Hepatocyte (in vitro differentiated cells): ENCODE data around the gene SHBG. TPM values are rescaled to one million over a fixed set of nuclear protein-coding genes. Genes with fewer than 3 reads are reported as not detected.
A peak's percentile ranks its signal among the peaks of the same experiment; 100 is the strongest.

Source experiments
- DNase-seq: peaks from one replicate; pipeline ENCODE4 v3.0.0-alpha.2; 2016; ENCODE audit warnings: low spot score
- H2AFZ ChIP-seq: fragments of 200-600 bp; sonication (generic); 2 replicates; pipeline ENCODE4 v1.6.0; 2016; ENCODE audit warnings: antibody characterized with exemption, mild to moderate bottlenecking
- H3K27ac ChIP-seq: fragments of 200-600 bp; sonication (generic); 2 replicates; pipeline ENCODE4 v1.5.1; 2016; ENCODE audit warnings: mild to moderate bottlenecking
- H3K27me3 ChIP-seq: fragments of 200-600 bp; sonication (generic); 2 replicates; pipeline ENCODE4 v1.6.1; 2016
- H3K36me3 ChIP-seq: fragments of 200-600 bp; sonication (generic); replicated peaks from 2 replicates; pipeline ENCODE4 v1.5.1; 2016; ENCODE audit warnings: low read depth; ENCODE audit not compliant: insufficient read depth
- H3K4me1 ChIP-seq: fragments of 200-600 bp; sonication (generic); 2 replicates; pipeline ENCODE4 v1.5.1; 2016; ENCODE audit warnings: mild to moderate bottlenecking, moderate library complexity; ENCODE audit not compliant: insufficient read depth
- H3K4me2 ChIP-seq: fragments of 200-600 bp; sonication (generic); 2 replicates; pipeline ENCODE4 v1.6.0; 2016
- H3K4me3 ChIP-seq: fragments of 200-600 bp; sonication (generic); 2 replicates; pipeline ENCODE4 v1.5.1; 2016; ENCODE audit warnings: mild to moderate bottlenecking
- H3K79me2 ChIP-seq: fragments of 200-600 bp; sonication (generic); 2 replicates; pipeline ENCODE4 v1.6.0; 2017; ENCODE audit warnings: mild to moderate bottlenecking
- H3K9me2 ChIP-seq: fragments of 200-600 bp; sonication (generic); replicated peaks from 2 replicates; pipeline ENCODE4 v1.6.0; 2017; ENCODE audit warnings: mild to moderate bottlenecking; ENCODE audit not compliant: insufficient read depth
- H3K9me3 ChIP-seq: fragments of 200-600 bp; sonication (generic); 2 replicates; pipeline ENCODE4 v1.5.1; 2016; ENCODE audit warnings: low read depth, mild to moderate bottlenecking
- H4K20me1 ChIP-seq: fragments of 200-600 bp; sonication (generic); 2 replicates; pipeline ENCODE4 v1.6.0; 2016; ENCODE audit warnings: mild to moderate bottlenecking; ENCODE audit not compliant: insufficient read depth, poor library complexity, severe bottlenecking
- EZH2 ChIP-seq: fragments of 200-600 bp; sonication (generic); IDR thresholded peaks from 2 replicates; pipeline ENCODE4 v1.6.1; 2016; ENCODE audit warnings: antibody characterized with exemption, mild to moderate bottlenecking, borderline replicate concordance
- EZH2phosphoT487 ChIP-seq: fragments of 200-600 bp; sonication (generic); IDR thresholded peaks from one replicate; pipeline ENCODE4 v1.6.1; 2018; ENCODE audit warnings: antibody characterized with exemption, mild to moderate bottlenecking, low read depth, moderate library complexity; ENCODE audit not compliant: unreplicated experiment, severe bottlenecking
- WGBS: methylation state at CpG from one replicate; pipeline ENCODE4 v1.1.6; 2016; ENCODE audit warnings: low lambda C conversion rate; ENCODE audit errors: missing lambda C conversion rate; 5-methylcytosine and 5-hydroxymethylcytosine counted together
- polyA plus RNA-seq: library from polyadenylated mRNA; unstranded; fragments of >200 nt; fragmentation: Nextera tagmentation; extraction: Ambion mirVana; gene quantifications from 2 replicates; pipeline ENCODE4 v1.2.1, GENCODE V29; 2016
- total RNA-seq: library from RNA; depleted of rRNA; stranded (reverse); fragments of >200 nt; gene quantifications from 2 replicates; pipeline ENCODE4 v1.2.3, GENCODE V29; 2014
- TF ChIP-seq, protein P1 (sequence below): fragments of 200-600 bp; sonication (generic); IDR thresholded peaks from 2 replicates; pipeline ENCODE4 v1.5.1; 2016; ENCODE audit warnings: antibody characterized with exemption, mild to moderate bottlenecking; ENCODE audit not compliant: poor library complexity

Gene SHBG
- total and polyA plus RNA-seq, 2 experiments from 2014 or later: 5.3 to 9.0 TPM

- H2AFZ ChIP-seq: peak overlapping the region; percentile 53
- H3K9me2 ChIP-seq: no peaks in the 10 kb centered on the region
- H3K27me3 ChIP-seq: no peaks in the 10 kb centered on the region
- no peaks in the 10 kb centered on the region for H3K36me3 ChIP-seq
- H4K20me1 ChIP-seq: peaks cover 26% of the 10 kb centered on the region
- DNase-seq: no peak
- H3K27ac ChIP-seq: peak overlapping the region; percentile 75
- TF ChIP-seq, protein P1, sequence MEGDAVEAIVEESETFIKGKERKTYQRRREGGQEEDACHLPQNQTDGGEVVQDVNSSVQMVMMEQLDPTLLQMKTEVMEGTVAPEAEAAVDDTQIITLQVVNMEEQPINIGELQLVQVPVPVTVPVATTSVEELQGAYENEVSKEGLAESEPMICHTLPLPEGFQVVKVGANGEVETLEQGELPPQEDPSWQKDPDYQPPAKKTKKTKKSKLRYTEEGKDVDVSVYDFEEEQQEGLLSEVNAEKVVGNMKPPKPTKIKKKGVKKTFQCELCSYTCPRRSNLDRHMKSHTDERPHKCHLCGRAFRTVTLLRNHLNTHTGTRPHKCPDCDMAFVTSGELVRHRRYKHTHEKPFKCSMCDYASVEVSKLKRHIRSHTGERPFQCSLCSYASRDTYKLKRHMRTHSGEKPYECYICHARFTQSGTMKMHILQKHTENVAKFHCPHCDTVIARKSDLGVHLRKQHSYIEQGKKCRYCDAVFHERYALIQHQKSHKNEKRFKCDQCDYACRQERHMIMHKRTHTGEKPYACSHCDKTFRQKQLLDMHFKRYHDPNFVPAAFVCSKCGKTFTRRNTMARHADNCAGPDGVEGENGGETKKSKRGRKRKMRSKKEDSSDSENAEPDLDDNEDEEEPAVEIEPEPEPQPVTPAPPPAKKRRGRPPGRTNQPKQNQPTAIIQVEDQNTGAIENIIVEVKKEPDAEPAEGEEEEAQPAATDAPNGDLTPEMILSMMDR: no peak
- TF ChIP-seq EZH2 (no peak), EZH2phosphoT487 (no peak)
- H3K4me3 ChIP-seq: peak overlapping the region; percentile 21
- peaks cover 40% of the 10 kb centered on the region for H3K79me2 ChIP-seq
- H3K4me2 ChIP-seq: peak overlapping the region; percentile 72
- 17% methylated on average over 28 of the region's 28 CpGs for WGBS
- no peaks in the 10 kb centered on the region for H3K9me3 ChIP-seq
- H3K4me1 ChIP-seq: peaks cover 10% of the 10 kb centered on the region
Measured at GRCh38 chr17:7615265-7615747, 14.6 kb upstream of the SHBG start.

- no peaks in the 10 kb centered on the region for H3K9me3 ChIP-seq
- 82% methylated on average over 5 of the region's 5 CpGs for WGBS
- no peak overlapping the region for H3K4me2 ChIP-seq
- no peak overlapping the region for H3K4me3 ChIP-seq
- H3K27me3 ChIP-seq: no peaks in the 10 kb centered on the region
- no peak for DNase-seq
- no peaks in the 10 kb centered on the region for H3K4me1 ChIP-seq
- H3K36me3 ChIP-seq: no peaks in the 10 kb centered on the region
- no peak overlapping the region for H3K27ac ChIP-seq
- H3K9me2 ChIP-seq: no peaks in the 10 kb centered on the region
- TF ChIP-seq EZH2phosphoT487 (no peak), EZH2 (no peak)
- TF ChIP-seq, protein P1: no peak
- no peak overlapping the region for H2AFZ ChIP-seq
- H4K20me1 ChIP-seq: peaks cover 1% of the 10 kb centered on the region
- peaks cover 7% of the 10 kb centered on the region for H3K79me2 ChIP-seq
Measured at GRCh38 chr17:7618608-7619007, 11.3 kb upstream of the SHBG start.

- Histone ChIP-seq H3K9me2 (no peaks in the 10 kb centered on the region), H3K36me3 (no peaks in the 10 kb centered on the region), H3K79me2 (peaks cover 9% of the 10 kb centered on the region), H3K9me3 (no peaks in the 10 kb centered on the region), H3K4me1 (peaks cover 2% of the 10 kb centered on the region), H3K27me3 (no peaks in the 10 kb centered on the region), H3K4me2 (no peak overlapping the region), H2AFZ (no peak overlapping the region), H3K27ac (no peak overlapping the region), H4K20me1 (no peaks in the 10 kb centered on the region), H3K4me3 (no peak overlapping the region)
- no peak for DNase-seq
- TF ChIP-seq EZH2 (no peak), EZH2phosphoT487 (no peak)
- TF ChIP-seq, protein P1: no peak
- WGBS: 91% methylated on average over 8 of the region's 8 CpGs
Measured at GRCh38 chr17:7620835-7621234, 9.1 kb upstream of the SHBG start.
